KBM-7 (cell line): ENCODE data around the gene SPDYE1.
"Not testable (repeated sequence)": the region's sequence is repeated elsewhere in the genome, so short reads cannot be mapped to it uniquely, and the experiment has no call there.

Experiments used
- DNase-seq: peaks from one replicate; pipeline ENCODE4 v3.0.0-alpha.2; 2015
- in situ Hi-C: fragments of 300-500 bp; cut with MboI; formaldehyde crosslinking; loops from 2 replicates; pipeline ENCODE4 v1.14.3; 2020; ENCODE audit warnings: low sequenced_read_pairs, low pct_unique_long_range_greater_than_20kb, mixed read lengths

The SPDYE1 gene

DNA sequence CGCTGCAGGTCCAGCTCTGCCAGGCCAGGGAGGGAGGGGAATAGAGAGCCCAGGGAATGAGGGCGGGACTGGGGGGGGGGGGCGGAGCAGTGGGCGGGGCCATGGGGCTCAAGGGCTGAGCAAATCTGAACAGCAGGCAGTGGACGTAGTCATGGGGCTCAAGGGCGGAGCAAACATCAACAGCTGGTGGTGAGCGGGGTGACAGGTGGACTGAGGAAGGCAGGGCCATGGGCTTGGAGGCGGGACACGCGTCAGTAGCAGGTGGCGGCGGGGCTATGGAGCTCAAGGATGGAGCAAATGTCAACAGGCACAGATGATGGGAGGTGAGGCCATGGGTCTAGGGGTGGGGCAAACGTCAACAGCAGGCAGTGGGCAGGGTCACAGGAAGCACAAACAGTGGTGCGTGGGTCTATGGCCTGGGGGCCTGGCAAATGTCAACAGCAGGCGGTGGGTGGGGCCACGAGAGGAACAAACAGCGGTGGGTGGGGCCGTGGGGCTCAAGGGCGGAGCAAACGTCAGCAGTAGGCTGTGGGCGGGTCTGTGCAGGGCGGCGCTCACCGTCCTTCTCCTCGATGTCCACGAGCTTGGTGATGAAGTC lies 41.4 kb downstream of the SPDYE1 start:
- in situ Hi-C loops, DNase-seq: not testable (repeated sequence)

DNA sequence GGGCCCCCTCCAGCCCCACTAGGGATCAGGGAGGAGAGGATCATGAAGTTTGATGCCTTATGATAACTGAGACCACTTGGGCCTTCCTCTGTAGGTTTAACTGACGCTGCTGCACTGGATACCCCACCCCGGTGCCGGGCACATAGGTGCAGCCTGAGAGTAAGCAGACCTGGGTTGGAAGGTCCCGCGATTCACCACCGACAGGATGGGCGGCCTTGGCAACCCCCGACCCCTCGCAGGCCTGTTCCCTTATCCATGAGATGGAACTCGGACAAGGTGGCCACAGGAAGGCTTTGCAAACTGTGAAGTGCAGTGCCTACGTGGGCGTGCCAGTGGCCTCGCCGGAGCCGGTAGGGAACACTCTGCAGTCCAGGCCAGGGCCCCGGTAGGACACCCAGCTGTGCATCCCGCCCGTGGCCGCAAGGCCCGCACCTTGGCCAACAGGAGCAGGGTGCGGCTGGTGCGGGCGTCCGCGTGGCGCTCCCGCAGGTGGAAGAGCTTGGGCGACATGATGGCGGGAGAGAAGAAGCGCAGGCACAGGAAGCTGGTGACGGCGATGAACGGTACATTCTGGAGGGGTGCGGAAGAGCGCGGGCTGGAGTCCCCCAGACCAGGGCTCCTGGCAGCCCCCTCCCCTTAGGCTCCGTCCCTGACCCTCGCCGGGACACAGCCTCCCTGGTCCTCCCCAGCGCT lies 42.2 kb downstream of the SPDYE1 start:
- DNase-seq, in situ Hi-C loops: not testable (repeated sequence)

DNA sequence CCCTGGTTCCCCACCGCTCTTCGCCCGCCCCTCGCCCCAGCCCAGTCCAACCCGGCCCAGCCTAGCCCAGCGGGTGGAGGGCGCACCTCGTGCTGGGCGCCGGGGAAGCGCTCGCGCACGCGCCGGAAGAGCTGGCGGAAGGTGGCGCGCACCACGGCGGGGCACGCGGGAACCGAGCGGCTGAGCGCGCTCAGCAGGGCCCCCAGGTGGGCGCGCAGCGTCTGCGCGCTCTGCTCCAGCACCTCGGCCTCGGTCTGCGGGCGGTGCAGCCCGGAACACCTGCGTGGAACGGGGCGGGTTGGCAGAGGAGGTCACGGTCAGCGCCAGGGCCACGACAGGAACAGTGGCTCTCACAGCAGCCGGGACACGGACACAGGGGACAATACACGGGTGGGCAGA lies 42.8 kb downstream of the SPDYE1 start:
- in situ Hi-C loops, DNase-seq: not testable (repeated sequence)

DNA sequence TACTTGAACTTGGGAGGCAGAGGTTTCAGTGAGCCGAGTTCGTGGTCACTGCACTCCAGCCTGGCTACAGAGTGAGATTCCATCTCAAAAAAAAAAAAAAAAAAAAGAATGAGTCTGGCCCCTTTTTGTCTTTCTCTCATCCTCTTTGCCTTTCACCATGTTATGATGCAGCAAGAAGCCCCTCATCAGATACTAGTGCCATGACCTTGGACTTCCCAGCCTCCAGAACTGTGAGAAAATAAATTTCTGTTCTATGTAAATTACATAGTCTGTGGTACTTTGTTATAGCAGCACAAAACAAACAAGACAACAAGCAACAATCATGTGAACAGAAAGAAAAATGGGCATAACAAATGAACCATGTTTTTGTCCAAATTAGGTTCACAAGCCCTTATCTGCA lies 44.5 kb downstream of the SPDYE1 start:
- DNase-seq: no peak
- in situ Hi-C loops: no loop called here

DNA sequence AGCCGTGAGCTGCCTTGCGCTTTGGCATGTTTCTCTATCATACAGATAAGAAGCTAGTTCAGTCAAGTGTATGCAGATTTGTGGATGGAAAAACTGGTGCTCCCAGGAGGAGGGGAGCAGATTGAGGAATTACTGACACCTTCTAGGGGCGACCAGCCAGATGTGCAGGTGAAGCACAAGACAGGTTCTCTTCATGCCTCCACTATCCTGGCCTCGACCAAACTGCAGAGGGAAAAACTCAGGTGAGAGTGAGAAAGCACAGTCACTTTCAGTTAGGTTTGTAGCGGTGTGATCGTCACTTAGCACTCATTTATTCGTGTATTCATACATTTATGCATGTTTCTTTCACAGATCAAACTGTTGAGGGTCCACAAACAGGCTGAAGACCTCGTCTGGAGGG lies 46.2 kb downstream of the SPDYE1 start:
- DNase-seq: no peak
- in situ Hi-C loops: no loop called here

DNA sequence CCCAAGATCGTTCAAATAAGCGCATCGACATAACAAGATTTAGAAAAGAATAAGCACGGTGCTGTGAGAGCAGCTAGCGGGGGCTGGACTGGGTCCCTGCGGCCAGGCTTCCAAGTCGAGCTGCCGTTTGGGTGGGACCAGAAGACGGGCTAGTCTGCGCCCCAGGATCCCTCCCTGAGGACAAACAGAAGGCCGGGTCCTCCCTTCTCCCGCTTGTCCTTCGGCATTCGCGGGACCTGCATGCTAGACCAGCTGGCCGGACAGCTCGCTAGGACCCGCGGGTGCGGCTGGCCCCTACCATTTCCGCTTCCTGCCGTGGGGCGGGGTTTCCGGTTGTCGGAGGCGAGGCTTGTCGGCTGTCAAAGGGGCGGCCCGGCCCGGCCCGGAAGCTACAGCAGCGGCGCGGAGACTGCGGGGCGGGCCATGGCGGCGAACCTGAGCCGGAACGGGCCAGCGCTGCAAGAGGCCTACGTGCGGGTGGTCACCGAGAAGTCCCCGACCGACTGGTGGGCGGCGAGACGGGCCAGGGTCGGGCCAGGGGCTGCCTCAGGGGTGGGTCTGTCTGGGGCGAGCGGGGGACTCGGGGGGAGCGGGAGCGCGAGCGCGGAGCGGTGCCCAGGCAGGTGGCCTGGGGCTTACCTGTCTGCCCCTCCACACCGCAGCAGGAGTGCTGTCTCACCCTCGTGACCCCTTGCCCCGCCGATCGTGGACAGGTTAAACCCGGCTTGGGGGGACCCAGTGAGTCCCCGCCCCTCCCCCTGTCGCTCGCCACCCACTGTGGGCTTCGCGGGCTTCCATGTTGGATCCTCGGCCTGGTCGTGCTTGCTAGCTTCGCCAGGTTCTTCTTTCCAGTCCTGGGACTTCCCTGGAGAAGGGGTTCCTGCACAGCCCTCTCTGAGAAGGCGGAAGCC lies 46.9 kb downstream of the SPDYE1 start, which contains the start of gene DBNL:
Gene DBNL, plus strand, starts transcription at position 388 of the 911 bp plus-strand sequence. Its CDS starts 36 bp downstream, at position 424.
- DNase-seq: peak; percentile 81
- in situ Hi-C loops: no loop called here

DNA sequence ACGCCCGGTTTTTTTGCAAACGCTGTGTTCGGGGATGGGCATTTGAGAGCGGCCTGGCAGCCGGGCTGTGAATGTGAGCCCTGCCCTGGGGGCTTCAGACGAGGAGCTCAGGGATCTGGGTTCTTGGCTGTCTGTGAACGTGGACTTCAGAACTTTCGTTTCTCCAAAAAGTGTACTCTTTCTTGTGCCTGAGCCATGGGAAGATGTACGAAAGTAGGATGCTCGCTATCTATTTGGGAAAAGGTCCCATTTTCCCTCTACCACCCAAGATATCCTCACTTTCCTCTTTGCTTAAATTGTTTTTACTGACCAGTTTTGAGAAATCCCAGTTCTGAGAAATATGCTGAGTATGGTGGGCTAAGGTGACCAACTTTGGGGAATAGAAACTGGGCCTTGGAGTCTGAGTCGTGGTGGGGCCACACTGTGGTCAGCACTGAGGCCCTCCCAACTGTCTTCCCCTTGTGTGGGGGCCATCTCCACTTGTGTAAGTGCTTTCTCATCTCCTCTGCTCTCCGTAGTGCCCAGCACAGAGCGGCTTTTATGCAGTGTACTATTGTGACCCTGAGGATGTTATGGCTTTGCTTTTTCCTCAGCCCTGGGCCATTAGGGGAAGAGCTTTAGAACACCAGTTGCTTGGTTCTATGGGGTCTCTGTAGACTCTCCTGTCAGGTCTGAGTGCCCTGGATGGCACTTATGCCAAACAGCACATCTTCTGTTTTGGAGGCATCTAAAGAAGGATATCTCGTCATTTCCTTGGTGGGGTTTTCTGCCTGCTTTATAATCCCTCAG lies 47.7 kb downstream of the SPDYE1 start:
- in situ Hi-C loops: no loop called here
- DNase-seq: no peak

DNA sequence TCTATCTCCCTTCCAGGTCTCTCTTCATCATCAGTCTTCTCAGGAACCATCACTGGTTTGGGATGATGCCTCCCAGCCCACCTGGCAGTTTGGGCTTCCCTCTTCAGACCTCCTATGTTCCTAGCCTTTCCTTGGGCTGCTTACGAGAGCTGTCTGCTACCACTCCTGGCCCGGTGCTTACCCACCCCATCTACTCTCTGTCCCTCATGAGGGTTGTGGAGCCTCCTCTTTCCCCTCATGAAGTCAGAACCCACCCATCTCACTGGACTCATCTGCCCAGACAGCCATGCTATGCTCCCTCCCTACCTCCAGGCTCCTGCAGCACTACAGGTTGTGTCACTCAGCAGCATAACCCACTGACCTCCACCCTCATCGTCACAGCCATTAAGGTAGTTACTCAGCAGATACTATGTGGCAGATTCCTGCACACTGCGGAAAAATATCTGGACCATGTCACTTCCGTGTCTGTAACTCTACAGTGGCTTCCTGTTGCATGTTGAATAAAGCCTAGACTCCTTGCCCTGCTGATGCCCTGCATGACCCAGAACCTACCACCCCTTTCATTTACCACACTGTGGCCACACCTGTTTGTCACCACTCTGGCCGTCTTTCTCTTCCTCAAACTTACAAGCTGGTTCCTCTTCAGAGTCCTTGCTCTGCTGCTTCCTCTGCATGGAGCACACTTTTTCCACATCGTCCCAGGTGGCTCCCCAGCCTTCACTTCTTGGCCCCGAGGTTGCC lies 48.8 kb downstream of the SPDYE1 start:
- in situ Hi-C loops: no loop called here
- DNase-seq: peak; percentile 64

DNA sequence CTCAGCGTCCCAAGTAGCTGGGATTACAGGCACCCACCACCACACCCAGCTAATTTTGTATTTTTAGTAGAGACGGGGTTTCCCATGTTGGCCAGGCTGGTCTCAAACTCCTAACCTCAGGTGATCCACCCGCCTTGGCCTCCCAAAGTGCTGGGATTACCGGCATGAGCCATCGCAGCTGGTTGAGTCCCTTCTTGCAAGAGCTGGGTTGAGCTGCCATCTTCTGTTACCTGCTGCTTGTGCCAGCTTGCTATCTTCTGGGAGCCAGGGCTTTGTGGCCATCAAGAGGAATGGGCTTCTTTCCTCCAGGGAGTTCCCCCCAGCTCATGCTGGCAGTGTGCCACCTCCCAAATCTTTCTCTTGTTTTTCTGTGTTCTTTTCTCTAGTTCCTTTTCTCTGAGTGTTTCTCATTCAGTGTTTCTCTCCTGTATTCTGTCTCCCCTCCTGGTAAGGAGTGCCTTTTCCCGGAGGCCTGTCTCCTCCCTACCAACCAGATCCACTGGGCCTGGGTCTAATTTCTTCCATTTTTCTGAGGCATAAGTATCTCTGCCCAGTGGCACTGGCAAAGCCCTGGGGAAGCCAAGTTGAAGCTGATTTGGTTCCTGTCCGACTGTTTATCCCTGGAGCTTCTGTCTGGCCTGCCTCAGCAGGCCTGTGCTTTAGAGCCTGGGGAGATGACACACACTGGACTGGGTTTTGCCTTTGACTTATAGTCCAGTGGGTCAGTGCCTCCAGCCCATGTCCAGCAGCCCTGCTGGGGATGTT lies 50.5 kb downstream of the SPDYE1 start:
- in situ Hi-C loops: no loop called here
- no peak for DNase-seq

DNA sequence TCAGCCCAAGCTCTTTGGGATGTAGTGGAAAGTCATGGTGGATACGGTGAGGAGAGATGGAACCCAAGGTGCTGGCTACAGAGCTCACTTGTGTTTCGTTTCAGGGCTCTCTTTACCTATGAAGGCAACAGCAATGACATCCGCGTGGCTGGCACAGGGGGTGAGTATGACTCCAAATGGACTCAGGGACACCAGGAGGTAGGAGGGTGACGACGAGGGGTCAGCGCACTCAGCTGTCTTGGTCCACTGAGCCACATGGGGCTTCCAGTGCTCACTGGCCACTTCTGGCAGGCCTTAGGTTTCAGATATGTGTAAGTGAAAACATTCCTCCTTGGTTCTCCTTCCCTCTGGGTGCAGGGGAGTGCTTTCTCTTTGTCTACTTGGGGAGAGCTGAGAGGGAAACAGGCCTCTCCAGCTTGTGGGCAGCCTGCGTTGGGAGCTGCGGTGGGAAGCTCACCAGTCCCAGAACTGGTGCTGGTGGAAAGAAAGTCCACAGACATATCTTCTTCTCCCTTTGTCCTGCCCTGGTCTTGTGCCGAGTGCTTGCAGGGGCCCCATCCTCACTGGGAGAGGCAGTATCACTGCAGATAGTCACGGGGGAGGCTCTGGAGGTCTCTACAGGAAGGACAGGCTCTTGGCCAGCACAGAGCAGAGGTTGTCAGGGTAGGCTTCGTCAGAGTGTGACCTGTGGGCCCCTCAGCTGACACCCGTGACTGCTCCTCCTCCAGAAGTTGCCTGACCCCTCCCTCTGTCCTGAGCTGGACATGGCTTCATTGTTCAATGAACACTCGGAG lies 52.6 kb downstream of the SPDYE1 start:
- DNase-seq: no peak
- in situ Hi-C loops: no loop called here

DNA sequence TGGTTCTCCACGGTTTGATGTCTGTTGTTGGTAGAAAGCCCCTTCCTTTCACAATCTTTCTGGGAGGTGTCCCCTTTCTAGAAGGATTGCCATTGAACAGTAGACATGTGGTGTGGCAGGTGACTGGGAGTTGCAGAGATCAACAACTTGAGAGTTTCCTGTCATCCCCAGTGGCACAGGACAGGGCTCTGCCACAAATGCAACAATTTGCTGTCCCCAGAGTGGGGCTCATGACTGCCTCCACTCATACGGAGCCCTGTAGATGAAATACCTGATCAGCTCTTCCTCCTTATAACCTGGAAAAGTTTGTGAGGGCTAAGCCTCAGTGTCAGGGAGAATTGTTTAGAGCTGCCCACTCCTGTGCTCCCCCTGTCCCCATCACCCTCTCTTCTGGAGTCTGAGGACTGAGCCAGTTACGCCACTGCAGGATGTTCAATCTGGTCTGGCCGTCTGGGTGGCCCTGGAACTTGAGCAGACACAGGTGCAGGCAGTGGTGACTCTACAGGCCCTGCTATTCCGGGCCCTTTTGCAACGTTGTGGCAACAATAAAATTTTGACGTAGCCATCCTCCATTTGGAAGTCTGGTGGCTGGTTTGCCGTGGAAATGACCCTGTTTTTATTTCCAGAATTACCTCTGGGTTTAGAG lies 53.3 kb downstream of the SPDYE1 start:
- DNase-seq: no peak
- in situ Hi-C loops: no loop called here

DNA sequence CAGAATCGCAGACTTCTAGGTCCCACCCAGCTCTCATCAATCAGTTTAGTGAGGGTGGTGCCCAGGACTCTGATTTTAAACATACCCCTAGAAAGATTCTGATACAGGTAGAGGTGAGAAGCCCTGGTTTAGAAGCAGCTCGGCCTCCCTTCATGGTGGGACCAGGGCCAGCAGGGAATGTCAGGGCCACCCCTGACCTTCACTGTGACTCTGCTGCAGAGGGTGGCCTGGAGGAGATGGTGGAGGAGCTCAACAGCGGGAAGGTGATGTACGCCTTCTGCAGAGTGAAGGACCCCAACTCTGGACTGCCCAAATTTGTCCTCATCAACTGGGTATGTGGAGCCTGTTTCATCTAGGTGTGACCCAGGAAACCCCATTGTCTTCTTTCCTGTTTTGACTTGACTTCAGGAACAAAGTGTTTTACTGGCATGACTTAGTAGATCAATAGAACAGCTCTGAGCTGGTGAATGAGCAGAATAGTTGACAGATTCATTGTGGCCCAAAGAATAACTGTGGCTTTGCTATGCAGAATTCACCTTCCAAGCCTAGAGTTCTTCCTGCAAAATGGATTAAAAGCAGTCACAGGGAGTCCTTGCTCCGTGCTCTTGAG lies 54.0 kb downstream of the SPDYE1 start:
- in situ Hi-C loops: no loop called here
- DNase-seq: no peak

DNA sequence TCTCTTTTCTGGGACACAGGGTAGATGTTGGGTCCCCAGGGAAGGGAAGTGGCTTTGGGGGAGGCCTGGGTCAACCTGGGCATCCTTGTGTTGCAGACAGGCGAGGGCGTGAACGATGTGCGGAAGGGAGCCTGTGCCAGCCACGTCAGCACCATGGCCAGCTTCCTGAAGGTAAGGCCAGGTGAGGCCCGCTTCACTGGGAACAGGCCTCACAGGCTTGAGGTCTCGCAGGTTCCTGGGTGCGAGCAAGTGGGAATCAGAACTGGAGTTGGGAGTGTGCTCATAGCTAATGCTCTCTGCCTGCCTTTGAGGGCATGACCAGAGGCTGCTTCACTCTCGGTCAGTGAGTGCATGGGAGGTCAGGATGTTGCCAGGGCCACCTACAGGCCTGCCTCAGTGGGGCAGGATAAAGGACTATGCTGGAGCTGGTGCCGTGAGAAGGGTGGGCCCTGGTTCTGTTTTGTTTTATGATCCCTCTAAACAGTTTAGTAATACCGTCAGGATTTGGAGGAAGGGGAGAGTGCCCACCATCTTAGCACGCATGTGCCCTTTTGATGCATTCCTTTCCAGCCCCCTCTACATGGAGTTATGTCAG lies 55.2 kb downstream of the SPDYE1 start:
- no peak for DNase-seq
- in situ Hi-C loops: no loop called here

DNA sequence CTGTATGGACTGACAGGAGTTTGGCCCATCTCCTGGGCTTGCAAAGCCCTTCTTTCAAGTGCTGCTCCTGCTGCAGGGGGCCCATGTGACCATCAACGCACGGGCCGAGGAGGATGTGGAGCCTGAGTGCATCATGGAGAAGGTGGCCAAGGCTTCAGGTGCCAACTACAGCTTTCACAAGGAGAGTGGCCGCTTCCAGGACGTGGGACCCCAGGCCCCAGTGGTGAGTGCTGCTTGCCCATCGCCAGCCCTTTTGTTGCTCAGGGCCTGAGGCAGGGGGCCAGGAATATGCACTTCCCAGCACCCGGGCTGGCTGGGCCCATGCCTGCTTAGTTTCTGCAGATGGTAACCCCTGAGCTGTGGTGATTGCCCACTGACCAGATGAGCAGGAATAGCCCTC lies 59.0 kb downstream of the SPDYE1 start:
- in situ Hi-C loops: no loop called here
- DNase-seq: no peak

DNA sequence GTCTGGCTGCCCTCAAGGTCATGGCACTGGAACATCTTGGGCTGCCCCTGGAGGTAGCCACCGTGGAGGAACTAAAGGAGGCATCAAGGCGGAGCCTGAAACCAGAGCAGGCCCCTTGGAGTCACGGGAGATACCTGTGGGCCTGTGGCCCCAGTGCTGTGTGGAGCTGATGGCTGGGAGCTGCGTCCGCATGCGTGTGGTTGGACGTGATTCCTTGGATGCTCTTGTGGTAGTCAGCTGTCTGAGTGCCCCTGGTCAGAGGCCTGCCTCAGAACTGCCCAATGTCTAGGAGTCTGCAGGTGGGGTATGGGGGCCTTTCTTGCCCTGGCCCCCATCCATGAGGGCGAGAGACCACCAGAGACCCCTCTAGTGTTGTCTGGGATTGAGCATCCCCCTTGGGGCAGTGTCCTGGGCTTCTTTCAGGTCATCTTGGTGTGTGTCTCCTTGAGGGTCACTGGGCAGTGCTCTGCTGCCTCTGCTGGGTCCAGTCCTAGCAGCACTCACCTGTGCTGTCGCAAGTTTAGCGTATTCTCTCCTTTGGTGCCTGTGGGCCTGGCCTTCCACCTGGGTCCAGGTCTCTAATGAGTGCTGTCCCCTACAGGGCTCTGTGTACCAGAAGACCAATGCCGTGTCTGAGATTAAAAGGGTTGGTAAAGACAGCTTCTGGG lies 59.6 kb downstream of the SPDYE1 start:
- in situ Hi-C loops: no loop called here
- DNase-seq: no peak
